ENCODE data around the gene ST6GAL1.
"Not testable (repeated sequence)": the region's sequence is repeated elsewhere in the genome, so short reads cannot be mapped to it uniquely, and the experiment has no call there.

The ST6GAL1 gene

DNA sequence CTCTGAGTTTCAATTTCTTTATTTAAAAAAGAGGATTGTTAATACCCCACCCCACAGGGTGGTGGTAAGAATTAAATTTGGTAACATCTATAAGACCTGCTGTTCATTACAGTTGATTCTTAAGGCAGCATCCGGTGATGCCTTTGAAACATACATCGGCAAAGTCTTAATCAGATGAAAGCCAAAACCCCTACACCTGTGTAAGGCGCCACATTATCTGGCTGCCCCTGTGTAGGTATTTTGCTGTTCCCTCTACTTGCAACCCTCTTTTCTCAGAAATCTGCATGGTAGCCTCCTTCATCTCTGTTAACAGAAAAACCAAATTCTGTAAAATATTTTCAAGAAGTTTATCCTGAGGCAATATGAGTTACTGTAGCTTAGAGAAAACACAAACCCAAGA lies 90.0 kb downstream of the ST6GAL1 start:
- Mint-ChIP-seq H3K9me3 (ENCODE audit: low read depth) (no peaks in the 10 kb centered on the region), H3K27ac (peak overlapping the region; percentile 87), H3K36me3 (peaks cover 6% of the 10 kb centered on the region), H3K4me3 (peak overlapping the region; percentile 20), H3K4me1 (ENCODE audit: low read depth) (peaks cover 63% of the 10 kb centered on the region), H3K27me3 (no peaks in the 10 kb centered on the region)

DNA sequence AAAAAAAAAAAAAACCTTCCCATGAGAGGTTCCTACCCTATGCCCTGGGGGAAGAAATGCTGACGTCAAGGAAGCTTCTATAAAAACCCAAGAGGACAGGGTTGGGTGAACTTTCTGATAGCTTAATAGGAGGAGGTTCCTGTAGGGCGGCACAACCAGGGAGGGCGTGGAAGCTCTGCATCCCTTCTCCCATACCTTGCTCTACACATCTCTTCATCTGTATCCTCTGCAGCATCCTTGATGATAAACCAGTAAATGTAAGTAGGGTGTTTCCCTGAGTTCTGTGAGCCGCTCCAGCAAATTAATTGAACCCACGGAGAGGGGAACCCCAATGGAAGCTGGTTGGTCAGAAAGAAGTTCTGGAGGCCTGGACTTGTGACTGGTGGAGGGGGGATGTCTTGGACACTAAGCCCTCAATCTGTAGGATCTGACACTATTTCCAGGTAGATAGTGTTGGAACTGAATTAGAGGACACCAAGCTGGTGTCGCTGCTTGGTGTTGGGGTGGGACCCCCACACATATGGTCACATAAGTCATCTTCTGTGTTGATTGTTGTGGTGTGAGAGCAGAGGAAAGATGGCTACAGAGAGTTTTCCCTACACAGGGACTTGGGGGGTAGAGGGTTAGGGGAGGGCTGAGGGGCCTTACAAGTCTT lies 91.5 kb downstream of the ST6GAL1 start:
- Mint-ChIP-seq H3K9me3 (ENCODE audit: low read depth) (no peaks in the 10 kb centered on the region), H3K4me3 (no peak overlapping the region), H3K36me3 (peaks cover 3% of the 10 kb centered on the region), H3K4me1 (ENCODE audit: low read depth) (peaks cover 51% of the 10 kb centered on the region), H3K27ac (peak overlapping the region; percentile 90), H3K27me3 (no peaks in the 10 kb centered on the region)

DNA sequence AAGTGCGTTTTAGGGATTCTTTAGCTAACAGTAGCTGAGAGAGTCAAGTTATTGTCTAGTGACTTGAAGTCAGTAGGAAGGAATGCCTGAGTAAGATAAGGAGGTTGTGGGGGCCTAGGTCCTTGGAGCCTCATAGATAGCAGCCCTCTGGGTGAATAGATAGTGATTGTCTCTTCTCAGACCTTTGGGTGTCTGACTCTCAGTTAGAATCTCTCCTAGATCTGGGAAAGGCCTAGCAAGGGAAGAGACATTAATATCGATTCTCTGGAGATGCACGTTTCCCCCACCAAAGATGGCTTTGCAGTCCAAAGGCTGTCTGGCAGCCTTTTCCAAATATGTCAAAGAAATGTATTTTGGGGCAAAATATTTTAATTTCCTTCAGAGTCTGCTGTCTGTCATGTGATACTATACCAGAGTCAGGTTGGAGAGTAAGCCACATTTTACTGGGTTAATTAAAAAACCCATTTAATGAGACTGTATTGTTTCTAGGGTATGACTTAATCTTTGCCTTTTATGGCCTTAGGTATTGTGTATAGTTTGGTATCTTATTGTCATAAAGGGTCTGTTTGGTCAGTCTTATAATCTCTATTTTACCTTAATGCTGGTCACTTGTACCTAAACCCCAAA lies 92.2 kb downstream of the ST6GAL1 start:
- Mint-ChIP-seq H3K27ac (peak overlapping the region; percentile 90), H3K4me3 (no peak overlapping the region), H3K36me3 (peaks cover 2% of the 10 kb centered on the region), H3K4me1 (ENCODE audit: low read depth) (peaks cover 54% of the 10 kb centered on the region), H3K9me3 (ENCODE audit: low read depth) (no peaks in the 10 kb centered on the region), H3K27me3 (no peaks in the 10 kb centered on the region)

DNA sequence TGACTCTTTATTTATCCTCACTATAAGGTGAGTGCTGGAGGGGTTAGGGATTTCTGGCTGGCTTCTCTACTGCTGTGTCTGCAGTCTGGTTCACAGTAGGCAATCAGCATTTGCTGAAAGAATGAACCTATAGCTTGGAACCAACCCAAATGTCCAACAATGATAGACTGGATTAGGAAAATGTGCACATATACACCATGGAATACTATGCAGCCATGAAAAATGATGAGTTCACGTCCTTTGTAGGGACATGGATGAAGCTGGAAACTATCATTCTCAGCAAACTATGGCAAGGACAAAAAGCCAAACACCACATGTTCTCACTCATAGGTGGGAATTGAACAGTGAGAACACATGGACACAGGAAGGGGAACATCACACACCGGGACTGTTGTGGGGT lies 93.0 kb downstream of the ST6GAL1 start:
- H3K27me3 Mint-ChIP-seq; H3K36me3 Mint-ChIP-seq; H3K9me3 Mint-ChIP-seq (ENCODE audit: low read depth); H3K4me3 Mint-ChIP-seq: not testable (repeated sequence)
- Mint-ChIP-seq H3K4me1 (ENCODE audit: low read depth) (peaks cover 62% of the 10 kb centered on the region), H3K27ac (peak overlapping the region; percentile 90)

DNA sequence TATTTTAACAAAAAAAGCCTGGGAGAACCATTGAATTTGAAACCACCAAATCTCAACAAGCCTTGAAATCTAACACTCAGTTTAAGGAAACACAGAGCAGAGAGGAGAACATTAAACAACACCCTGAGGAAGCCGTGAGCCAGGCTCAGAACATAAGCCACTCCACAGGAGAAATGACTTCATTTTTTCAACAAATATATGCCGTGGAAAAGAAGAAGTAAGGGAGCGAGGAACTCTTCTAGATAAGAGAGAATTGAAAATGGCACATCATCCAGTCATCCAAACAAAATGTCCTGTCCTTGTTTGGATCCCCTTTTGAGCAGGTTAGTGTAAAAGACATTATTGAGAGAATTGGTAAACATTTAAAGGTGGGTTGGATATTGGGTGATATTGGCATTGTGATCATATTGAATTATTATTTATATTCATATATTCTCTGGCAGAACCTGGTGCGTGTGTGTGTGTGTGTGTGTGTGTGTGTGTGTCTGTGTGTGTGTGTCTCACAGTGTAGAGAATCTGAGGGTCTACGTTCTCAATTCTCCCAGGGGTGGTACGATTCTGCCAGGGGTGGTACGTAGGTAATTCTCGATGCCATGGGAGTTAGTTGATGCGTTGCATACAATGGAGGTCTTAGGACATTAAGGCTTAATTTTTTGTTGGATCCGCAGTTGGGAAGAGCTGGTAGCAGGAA lies 94.4 kb downstream of the ST6GAL1 start:
- no peaks in the 10 kb centered on the region for H3K27me3 Mint-ChIP-seq
- no peaks in the 10 kb centered on the region for H3K9me3 Mint-ChIP-seq (ENCODE audit: low read depth)
- peaks cover 66% of the 10 kb centered on the region for H3K4me1 Mint-ChIP-seq (ENCODE audit: low read depth)
- peak overlapping the region; percentile 88 for H3K4me3 Mint-ChIP-seq
- H3K27ac Mint-ChIP-seq = peak overlapping the region; percentile 94
- H3K36me3 Mint-ChIP-seq = peaks cover 7% of the 10 kb centered on the region

DNA sequence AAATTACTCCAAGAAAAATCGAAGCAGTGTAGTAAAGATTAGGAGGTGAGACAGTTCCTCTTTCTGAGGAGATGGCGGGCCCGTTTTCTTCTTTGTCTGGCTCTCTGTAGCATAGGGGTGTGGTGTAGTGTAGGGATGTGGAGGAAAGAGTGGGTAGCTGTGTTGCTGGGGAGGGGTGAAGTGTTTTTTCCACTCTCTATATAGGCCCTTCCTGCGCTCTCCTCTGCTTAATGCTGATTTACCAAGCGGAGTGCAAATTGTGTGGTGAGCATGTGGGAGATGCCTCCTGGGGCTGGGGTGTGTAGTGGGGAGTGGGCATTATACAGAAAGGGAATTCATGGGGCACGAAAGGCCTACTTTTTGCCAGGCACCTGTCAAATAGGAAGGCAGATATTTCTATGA lies 94.9 kb downstream of the ST6GAL1 start:
- Mint-ChIP-seq H3K9me3 (ENCODE audit: low read depth) (no peaks in the 10 kb centered on the region), H3K27me3 (no peaks in the 10 kb centered on the region), H3K4me1 (ENCODE audit: low read depth) (peaks cover 67% of the 10 kb centered on the region), H3K36me3 (peaks cover 10% of the 10 kb centered on the region), H3K4me3 (peak overlapping the region; percentile 88), H3K27ac (peak overlapping the region; percentile 94)

DNA sequence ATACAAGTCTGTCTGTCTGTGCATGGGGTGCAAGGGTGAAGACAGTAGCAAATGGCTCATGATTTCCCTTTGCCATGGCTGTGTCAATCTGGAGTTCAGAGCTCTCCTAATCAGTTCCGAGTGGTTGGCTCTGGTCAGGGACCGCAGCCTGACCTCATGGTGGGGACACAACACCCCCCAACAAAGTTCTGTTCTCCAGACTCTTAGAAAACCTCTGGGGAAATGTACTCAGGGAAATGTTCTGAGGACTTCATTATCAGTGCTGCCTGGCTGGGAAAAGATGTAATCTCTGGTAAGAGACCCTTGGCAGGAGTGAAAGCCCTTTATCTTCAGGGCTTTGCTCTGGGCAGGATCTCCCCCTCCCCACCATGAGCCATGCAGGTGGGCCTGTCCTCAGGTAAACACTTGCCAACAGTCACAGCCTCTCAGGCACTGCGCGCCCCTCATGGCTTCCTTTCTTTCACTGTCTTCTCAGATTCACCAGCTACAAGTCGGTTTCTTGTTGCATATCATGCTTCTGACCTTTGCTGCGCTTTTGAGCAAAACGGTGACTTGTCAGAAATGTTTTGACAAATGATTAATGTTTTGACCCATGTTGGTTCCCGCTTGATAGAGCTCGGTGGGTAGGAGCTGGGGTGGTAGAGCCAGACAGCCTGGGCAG lies 95.5 kb downstream of the ST6GAL1 start:
- Mint-ChIP-seq H3K27me3 (no peaks in the 10 kb centered on the region), H3K4me1 (ENCODE audit: low read depth) (peaks cover 67% of the 10 kb centered on the region), H3K9me3 (ENCODE audit: low read depth) (no peaks in the 10 kb centered on the region), H3K36me3 (peaks cover 12% of the 10 kb centered on the region), H3K27ac (peak overlapping the region; percentile 94), H3K4me3 (peak overlapping the region; percentile 88)

DNA sequence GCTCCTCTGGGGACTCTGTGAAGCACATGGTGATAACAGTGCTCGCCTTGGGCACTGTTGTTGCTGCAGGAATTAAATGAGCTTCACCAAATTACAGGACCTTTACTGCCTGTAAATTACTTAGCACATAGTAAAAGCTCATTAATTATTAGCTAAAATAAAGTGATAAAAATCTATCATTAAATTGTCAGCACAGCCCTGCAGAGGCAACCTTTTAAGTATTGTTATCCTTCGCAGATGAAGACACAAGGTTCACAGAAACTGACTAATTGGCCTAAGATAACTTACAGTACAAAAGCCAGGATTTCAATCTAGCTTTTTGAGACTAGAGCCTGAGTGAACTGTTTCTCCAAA lies 96.0 kb downstream of the ST6GAL1 start:
- H3K36me3 Mint-ChIP-seq = peaks cover 16% of the 10 kb centered on the region
- H3K4me3 Mint-ChIP-seq = peak overlapping the region; percentile 88
- peaks cover 70% of the 10 kb centered on the region for H3K4me1 Mint-ChIP-seq (ENCODE audit: low read depth)
- H3K9me3 Mint-ChIP-seq (ENCODE audit: low read depth) = no peaks in the 10 kb centered on the region
- H3K27ac Mint-ChIP-seq = peak overlapping the region; percentile 94
- no peaks in the 10 kb centered on the region for H3K27me3 Mint-ChIP-seq

DNA sequence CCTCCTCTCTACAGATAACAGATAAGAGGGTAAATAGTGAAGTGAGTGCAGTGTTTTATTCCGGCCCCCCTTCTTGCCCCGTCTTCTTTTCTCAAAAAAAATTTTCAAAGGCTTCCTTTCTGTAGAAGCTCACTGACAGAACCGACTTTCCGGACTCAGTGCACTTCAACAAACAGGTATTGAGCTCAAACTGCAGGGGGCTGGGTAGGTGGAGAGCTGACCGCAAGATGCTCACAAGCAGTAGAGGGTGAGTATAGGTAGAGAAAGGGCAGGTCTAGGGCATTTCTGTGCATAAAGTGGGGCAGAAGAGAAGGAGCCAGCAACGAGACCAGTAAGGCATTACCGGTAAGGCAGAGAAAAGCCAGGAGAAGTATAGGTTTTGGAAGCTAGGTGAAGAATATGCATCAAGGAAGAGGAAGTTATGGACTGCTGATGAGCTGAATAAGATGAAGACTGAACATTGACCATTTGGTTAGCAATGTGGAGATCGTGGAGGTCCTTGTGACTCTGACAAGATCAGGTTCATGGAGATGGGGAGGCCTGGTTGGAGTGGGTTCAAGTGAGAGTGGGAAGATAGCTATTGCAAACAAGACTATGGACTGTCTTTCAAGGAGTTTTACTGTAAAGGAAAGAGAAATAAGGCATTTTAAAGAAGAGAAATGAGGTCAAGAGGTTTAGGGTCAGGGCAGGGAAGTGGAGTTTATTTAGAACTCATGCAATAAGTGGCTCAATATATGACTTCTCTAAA lies 97.4 kb downstream of the ST6GAL1 start:
- peaks cover 26% of the 10 kb centered on the region for H3K36me3 Mint-ChIP-seq
- peaks cover 73% of the 10 kb centered on the region for H3K4me1 Mint-ChIP-seq (ENCODE audit: low read depth)
- H3K9me3 Mint-ChIP-seq (ENCODE audit: low read depth) = peaks cover 5% of the 10 kb centered on the region
- no peaks in the 10 kb centered on the region for H3K27me3 Mint-ChIP-seq
- peak overlapping the region; percentile 93 for H3K27ac Mint-ChIP-seq
- H3K4me3 Mint-ChIP-seq = peak overlapping the region; percentile 86

DNA sequence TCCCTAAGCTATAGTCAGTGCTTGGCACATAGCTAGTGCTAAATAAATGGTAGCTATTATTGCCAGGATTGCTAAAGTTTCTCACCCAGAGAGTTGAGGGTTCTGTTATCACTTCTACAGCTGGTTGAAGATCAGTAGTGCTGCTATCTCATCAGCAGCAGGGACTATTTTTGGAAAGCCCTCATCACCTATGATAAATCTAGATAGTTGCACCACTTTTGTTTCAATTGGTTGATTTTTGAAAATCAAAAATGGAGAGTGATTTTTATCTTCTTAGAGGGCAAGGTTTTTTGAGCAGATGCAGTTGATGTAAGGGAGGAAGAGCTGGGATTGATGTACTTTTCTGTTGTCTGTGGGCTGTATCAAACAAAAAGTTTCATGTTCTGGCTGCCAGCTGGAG lies 101.6 kb downstream of the ST6GAL1 start:
- no peaks in the 10 kb centered on the region for H3K27me3 Mint-ChIP-seq
- H3K27ac Mint-ChIP-seq = peak overlapping the region; percentile 88
- H3K36me3 Mint-ChIP-seq = peaks cover 51% of the 10 kb centered on the region
- H3K9me3 Mint-ChIP-seq (ENCODE audit: low read depth) = peaks cover 15% of the 10 kb centered on the region
- H3K4me1 Mint-ChIP-seq (ENCODE audit: low read depth) = peaks cover 75% of the 10 kb centered on the region
- H3K4me3 Mint-ChIP-seq = peak overlapping the region; percentile 72

DNA sequence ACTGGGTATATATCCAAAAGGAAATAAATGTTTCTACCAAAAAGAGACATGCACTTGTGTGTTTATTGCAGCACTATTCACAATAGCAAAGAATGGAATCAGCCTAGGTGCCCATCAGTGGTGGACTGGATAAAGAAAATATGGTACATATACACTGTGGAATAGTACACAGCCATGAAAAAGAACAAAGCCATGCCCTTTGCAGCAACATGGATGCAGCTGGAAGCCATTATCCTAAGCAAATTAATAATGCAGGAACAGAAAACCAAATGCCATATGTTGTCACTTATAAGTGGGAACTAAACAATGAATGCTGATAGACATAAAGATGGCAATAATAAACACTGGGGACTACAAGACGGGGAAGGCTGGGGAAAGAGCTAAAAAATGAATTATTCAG lies 106.1 kb downstream of the ST6GAL1 start:
- Mint-ChIP-seq H3K4me1 (ENCODE audit: low read depth) (peaks cover 68% of the 10 kb centered on the region), H3K36me3 (peaks cover 56% of the 10 kb centered on the region)

DNA sequence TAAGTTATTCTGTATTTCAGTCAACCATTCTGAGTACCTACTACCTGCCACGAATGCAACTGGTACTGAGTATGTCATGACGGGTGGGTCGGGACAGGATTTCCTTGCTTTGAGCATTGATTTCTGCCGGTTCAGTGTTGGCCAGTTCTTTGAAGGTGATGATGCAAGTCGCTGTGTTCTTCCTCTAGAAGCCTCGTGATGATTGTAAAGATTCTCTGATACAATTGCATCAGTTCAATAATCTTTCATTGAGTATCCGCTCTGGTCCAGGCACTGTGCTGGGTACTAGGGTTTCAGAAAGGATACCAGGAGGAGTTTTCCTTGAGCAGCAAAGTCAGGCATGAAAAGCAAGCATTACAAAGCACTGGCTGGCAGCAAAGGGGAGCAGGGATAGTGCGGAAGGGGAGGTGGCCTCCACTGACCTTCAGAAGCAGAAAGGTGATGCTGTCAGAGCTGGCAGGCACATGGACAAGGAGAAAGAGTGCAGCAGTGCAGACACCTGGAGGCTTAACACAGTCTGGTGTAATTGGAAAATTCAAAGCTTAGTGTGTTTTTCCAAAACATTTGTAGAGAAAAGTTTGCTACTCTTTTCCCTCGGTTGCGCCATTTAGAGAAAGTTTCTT lies 108.9 kb downstream of the ST6GAL1 start:
- H3K36me3 Mint-ChIP-seq = peaks cover 51% of the 10 kb centered on the region
- H3K27me3 Mint-ChIP-seq = no peaks in the 10 kb centered on the region
- H3K27ac Mint-ChIP-seq = peak overlapping the region; percentile 97
- H3K4me3 Mint-ChIP-seq = peak overlapping the region; percentile 54
- peaks cover 9% of the 10 kb centered on the region for H3K9me3 Mint-ChIP-seq (ENCODE audit: low read depth)
- H3K4me1 Mint-ChIP-seq (ENCODE audit: low read depth) = peaks cover 72% of the 10 kb centered on the region

More for the DNA sequence above, 106.1 kb downstream of the ST6GAL1 start:
- peaks cover 15% of the 10 kb centered on the region for H3K9me3 Mint-ChIP-seq (ENCODE audit: low read depth)
- H3K4me3 Mint-ChIP-seq = no peak overlapping the region
- H3K27ac Mint-ChIP-seq = peak overlapping the region; percentile 64
- H3K27me3 Mint-ChIP-seq = no peaks in the 10 kb centered on the region

DNA sequence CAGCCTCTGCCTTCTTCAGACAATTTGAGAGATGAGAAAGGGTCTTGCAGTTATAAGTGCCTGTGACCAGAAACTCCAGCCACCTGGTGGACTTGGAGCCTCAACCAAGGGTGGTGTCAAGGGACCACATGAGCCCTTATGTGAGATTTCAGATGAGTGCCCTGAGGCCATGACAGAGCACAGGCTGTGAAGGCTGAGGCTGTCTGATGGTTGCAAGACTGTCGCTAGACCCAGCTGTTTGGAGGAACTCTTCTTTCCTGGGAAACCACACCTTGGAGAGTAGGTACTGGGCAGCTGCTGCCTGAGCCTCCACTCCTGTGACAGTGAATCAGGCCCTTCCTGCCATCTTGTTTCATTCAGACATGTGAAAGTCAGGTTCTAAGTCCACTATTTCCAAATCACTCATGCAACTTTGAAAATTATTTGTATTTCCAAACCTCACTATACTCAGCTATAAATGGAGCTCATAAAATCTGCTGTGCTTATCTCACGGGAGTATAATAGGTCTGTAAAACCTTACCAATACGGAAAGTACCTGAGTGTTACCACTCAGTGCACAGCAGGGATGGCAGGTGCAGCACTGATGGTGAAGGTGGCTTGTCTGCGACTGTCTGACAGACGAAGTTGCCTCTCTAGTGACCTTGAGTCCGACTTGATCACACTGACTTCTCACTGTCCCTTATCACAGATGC lies 109.5 kb downstream of the ST6GAL1 start:
- Mint-ChIP-seq H3K4me1 (ENCODE audit: low read depth) (peaks cover 72% of the 10 kb centered on the region), H3K36me3 (peaks cover 44% of the 10 kb centered on the region), H3K27ac (peak overlapping the region; percentile 97), H3K9me3 (ENCODE audit: low read depth) (peaks cover 9% of the 10 kb centered on the region), H3K27me3 (no peaks in the 10 kb centered on the region), H3K4me3 (peak overlapping the region; percentile 23)
